NCI-H1092 treated with DMSO at 0.1 percent for 48 hours (cell line): ENCODE data around the gene RPRD2.
A peak's percentile ranks its signal among the peaks of the same experiment; 100 is the strongest.

Experiments
- DNase-seq: peaks from one replicate; lab custom pipeline; 2025; lab: John Stamatoyannopoulos, UW

The RPRD2 gene

GRCh38 chr1:150472601-150473200 is 108.8 kb downstream of the RPRD2 start:
- DNase-seq, result no peak

- DNase-seq, result no peak
These were observed 109.7 kb downstream of the RPRD2 start for GRCh38 chr1:150473659-150474058.

GRCh38 chr1:150474869-150475268 is 110.9 kb downstream of the RPRD2 start:
- no peak for DNase-seq

DNA sequence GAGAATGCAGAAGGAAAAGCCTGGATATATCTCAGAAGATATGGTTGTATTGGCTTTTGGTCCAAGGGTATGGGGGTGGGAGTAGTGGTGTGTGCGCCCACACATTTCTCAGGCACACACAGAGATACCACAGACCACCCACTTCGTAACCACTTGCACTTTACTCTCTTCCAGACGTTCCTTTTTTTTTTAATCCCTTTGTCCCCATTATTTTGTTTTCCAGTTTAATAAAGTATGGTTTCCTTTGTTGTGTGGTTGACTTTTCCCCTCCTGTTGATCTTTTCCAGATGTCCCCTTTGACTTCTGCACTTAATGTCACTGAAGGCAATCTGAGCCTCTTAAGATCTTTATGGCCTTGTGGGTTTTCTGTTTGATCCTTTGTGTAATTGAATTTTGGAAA is 112.8 kb downstream of the RPRD2 start:
- DNase-seq, result no peak

GRCh38 chr1:150477320-150477719 is 113.4 kb downstream of the RPRD2 start:
- DNase-seq, result no peak

GRCh38 chr1:150477733-150478132 is 113.8 kb downstream of the RPRD2 start:
- DNase-seq, result no peak

- DNase-seq, result no peak
These were observed 115.4 kb downstream of the RPRD2 start for GRCh38 chr1:150479370-150479769.

DNA sequence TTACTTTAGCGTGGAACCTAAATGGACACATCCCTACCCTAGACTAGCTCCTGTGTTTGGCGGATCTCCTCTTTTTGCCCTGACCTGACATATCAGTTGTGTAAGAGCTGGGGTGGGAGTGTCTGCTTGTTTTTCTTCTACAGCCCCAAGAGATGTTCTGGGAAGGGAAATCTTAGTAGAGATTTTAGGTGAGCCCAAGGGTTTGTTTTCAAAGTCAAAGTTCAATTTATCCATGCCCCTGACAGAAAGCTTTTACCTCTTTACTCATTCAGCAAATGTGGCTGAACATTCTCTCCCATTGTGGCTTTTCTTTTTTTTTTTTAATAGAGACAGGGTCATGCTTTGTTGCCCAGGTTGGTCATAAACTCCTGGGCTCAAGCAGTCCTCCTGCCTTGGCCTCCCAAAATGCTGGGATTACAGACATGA is 116.0 kb downstream of the RPRD2 start:
- no peak for DNase-seq

DNA sequence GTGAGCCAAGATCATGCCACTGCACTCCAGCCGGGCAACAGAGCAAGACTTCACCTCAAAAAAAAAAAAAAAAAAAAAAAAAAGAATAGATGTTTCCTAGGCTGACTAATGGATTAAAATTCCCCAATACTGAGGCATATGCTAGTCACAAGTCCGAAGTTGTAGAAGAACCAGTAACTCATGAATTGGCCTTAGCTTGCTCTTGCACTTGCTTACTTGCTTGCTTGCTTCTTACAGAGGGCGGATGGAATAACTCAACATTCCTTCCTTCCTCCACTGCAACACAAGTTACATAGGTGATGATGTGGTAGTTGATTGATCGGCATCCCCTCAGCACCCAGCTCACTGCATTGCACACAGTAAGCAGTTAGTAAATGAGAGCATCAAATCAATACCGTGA is 120.5 kb downstream of the RPRD2 start:
- DNase-seq, result no peak

- DNase-seq, result peak; percentile 13
These were observed 120.9 kb downstream of the RPRD2 start for GRCh38 chr1:150484861-150485260.

- peak; percentile 100 for DNase-seq
These were observed 123.2 kb downstream of the RPRD2 start, which contains the start of gene TARS2 for GRCh38 chr1:150486966-150487762. TARS2 (plus strand) TSS chr1:150487419; CDS start chr1:150487451, 32 bp downstream.

- no peak for DNase-seq
These were observed 123.8 kb downstream of the RPRD2 start for GRCh38 chr1:150487763-150488115.

- no peak for DNase-seq
These were observed 129.2 kb downstream of the RPRD2 start for GRCh38 chr1:150493175-150493574.

DNA sequence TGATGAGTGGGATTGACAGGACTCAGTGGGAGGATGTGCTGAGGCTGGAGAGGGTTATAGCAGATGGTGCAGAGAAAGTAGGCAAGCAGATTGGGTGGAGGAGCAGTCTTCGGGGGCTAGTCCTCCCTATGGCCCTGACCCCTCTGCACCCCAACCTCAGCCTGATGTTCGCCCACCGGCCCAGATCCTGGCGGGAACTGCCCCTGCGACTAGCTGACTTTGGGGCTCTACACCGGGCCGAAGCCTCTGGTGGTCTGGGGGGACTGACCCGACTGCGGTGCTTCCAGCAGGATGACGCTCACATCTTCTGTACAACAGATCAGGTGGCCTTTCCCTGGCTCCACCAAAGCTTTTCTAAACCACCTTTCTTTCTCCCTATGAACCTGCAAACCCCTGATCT is 134.4 kb downstream of the RPRD2 start:
- no peak for DNase-seq

GRCh38 chr1:150505431-150505830 is 141.5 kb downstream of the RPRD2 start:
- DNase-seq, result no peak

DNA sequence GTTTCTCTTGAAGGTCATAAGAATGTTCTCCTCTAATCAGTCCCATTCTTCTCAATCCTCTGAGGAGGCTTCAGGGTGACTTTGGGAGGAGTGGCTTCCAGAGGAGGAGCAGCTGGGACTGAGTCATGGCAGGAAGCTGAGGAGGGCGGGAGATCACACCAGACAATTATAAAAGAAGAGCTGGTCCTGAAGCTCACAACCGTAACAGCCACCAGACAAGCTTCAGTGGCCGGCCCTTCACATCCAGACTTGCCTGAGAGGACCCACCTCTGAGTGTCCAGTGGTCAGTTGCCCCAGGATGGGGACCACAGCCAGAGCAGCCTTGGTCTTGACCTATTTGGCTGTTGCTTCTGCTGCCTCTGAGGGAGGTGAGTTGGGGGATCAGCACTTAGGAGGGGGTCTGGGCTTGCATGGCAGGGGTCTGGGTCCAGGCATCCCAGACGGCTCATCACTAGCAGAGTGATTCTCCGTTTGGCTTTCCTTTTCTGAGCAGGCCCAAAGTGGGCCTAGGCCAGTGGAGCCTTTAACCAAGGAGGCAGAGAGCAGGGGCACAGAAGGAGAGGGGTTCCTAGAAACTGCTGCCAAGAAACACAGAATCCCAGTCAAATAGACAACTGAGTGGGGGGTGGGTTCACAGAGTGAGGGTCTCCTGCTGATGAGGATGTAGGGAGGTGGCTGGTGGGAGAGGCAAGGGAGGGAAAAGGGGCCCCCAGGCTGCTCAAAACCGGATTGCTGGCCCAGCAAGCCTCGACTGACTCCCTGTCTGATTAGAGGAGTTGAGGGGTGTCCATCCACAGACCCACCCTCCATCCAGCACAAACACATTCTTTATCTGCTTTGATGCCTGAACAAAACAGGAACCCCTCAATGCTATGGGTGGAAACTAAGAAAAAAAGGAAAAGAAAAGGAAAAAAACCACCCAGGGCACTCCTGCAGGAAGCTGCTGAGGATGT is 144.2 kb downstream of the RPRD2 start, which contains the start of gene ECM1:
TSS of gene ECM1 (plus strand) at position 198 of the 953 bp plus-strand sequence. CDS start at position 299, 101 bp downstream.
- no peak for DNase-seq

GRCh38 chr1:150508982-150509381 is 145.0 kb downstream of the RPRD2 start:
- DNase-seq, result no peak

GRCh38 chr1:150511551-150511950 is 147.6 kb downstream of the RPRD2 start:
- peak; percentile 72 for DNase-seq

GRCh38 chr1:150511985-150512660 is 148.2 kb downstream of the RPRD2 start:
- DNase-seq, result no peak

DNA sequence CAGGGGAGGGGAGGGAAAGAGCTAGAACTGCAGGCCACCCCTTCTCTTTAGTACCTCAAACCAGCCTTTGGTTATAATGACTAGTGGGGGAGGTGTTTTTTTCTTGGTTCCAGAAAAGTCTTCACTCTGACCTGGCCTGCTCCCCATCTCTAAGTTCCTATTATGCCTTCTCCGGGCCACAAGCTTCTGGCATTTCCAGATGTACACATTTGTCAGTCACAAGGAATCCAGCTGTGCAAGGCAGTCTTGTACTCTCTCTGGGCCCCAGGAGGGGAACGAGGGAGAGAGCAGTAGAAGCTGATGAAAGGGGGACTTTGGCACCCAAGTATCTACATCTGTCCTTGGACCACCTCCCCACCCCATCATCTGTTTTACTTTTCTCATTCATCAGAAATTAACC is 148.9 kb downstream of the RPRD2 start:
- no peak for DNase-seq

DNA sequence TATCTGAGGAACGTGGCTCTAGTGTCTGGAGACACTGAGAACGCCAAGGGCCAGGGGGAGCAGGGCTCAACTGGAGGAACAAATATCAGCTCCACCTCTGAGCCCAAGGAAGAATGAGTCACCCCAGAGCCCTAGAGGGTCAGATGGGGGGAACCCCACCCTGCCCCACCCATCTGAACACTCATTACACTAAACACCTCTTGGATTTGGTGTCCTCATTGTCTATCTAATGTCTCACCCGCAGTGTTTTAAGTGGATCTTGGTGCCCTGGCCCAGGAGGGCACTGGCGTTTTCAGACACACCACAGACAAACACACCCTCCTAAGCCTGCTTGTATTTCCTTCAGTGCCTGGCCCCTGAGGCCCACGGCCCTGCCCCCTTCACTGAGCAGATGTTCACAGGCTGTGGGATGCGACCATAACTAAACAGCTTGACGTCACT is 149.4 kb downstream of the RPRD2 start:
- no peak for DNase-seq

- DNase-seq, result no peak
These were observed 150.3 kb downstream of the RPRD2 start for GRCh38 chr1:150514260-150514659.
